ENCODE results near the gene BPIFB6.

GRCh38 chr20:33075281-33075680, 43.8 kb downstream of the BPIFB6 start:
- TF ChIP-seq, protein P1, sequence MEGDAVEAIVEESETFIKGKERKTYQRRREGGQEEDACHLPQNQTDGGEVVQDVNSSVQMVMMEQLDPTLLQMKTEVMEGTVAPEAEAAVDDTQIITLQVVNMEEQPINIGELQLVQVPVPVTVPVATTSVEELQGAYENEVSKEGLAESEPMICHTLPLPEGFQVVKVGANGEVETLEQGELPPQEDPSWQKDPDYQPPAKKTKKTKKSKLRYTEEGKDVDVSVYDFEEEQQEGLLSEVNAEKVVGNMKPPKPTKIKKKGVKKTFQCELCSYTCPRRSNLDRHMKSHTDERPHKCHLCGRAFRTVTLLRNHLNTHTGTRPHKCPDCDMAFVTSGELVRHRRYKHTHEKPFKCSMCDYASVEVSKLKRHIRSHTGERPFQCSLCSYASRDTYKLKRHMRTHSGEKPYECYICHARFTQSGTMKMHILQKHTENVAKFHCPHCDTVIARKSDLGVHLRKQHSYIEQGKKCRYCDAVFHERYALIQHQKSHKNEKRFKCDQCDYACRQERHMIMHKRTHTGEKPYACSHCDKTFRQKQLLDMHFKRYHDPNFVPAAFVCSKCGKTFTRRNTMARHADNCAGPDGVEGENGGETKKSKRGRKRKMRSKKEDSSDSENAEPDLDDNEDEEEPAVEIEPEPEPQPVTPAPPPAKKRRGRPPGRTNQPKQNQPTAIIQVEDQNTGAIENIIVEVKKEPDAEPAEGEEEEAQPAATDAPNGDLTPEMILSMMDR (IDR thresholded peaks at IDR 0.05) = no peak
- no peak for TF ChIP-seq POLR2A (IDR thresholded peaks at IDR 0.05)
